Panc1 (cell line): Measurements from ENCODE around the gene ENOX1. TPM values are rescaled to one million over a fixed set of nuclear protein-coding genes. Genes with fewer than 3 reads are reported as not detected.

Experiments used
- ATAC-seq: fragments of 200-7000 bp; cut with Tn5 transposase; 2 replicates; pipeline ENCODE4 v1.9.1; 2020; ENCODE audit warnings: mild to moderate bottlenecking, moderate library complexity
- BruUV-seq: library from RNA; stranded (reverse); fragments of 400-500 nt; replicated peaks from 2 replicates; lab custom pipeline; 2021; lab: Mats Ljungman, UMichigan
- CTCF ChIA-PET: fragments of 300-600 bp; sonication (Branson Sonifier 250); formaldehyde crosslinking; loops from one replicate; lab custom pipeline; 2022; ENCODE audit warnings: antibody characterized with exemption; lab: Charles Lee
- POLR2A ChIA-PET: fragments of 300-600 bp; sonication (Branson Sonifier 250); formaldehyde crosslinking; loops from one replicate; lab custom pipeline; 2022; ENCODE audit warnings: antibody characterized with exemption; lab: Charles Lee
- DNase-seq: peaks from one replicate; pipeline ENCODE4 v3.0.0-alpha.2; 2010; ENCODE audit warnings: low read depth, low spot score
- H3K27ac ChIP-seq: 2 replicates; pipeline ENCODE4 v1.5.1; 2011; ENCODE audit warnings: mild to moderate bottlenecking, low read length, inconsistent platforms
- H3K27me3 ChIP-seq: fragments of 200-500 bp; sonication (Bioruptor generic); 2 replicates; pipeline ENCODE4 v1.6.0; 2014; ENCODE audit warnings: low read length, inconsistent platforms; ENCODE audit not compliant: control insufficient read depth, insufficient read depth
- H3K36me3 ChIP-seq: fragments of 200-500 bp; sonication (Bioruptor generic); 2 replicates; pipeline ENCODE4 v1.5.1; 2014; ENCODE audit warnings: inconsistent platforms, mild to moderate bottlenecking, low read length, moderate library complexity; ENCODE audit not compliant: control insufficient read depth, insufficient read depth
- H3K4me1 ChIP-seq: 2 replicates; pipeline ENCODE4 v1.5.1; 2011; ENCODE audit warnings: inconsistent platforms, mild to moderate bottlenecking, low read length, moderate library complexity; ENCODE audit not compliant: control insufficient read depth, insufficient read depth
- H3K4me3 ChIP-seq, 2 experiments: 2 replicates each; pipeline ENCODE4 v1.5.1; 2011 to 2012; ENCODE audit warnings: low read depth in 2 of 2, low read length in 2 of 2, mild to moderate bottlenecking in 2 of 2, inconsistent platforms in 1 of 2, moderate library complexity in 1 of 2
- H3K9me3 ChIP-seq: fragments of 200-500 bp; sonication (Bioruptor generic); 2 replicates; pipeline ENCODE4 v1.5.1; 2014; ENCODE audit warnings: low read depth, mild to moderate bottlenecking, inconsistent platforms, low read length, moderate library complexity; ENCODE audit not compliant: control insufficient read depth, insufficient read depth
- CTCF ChIP-seq: fragments of 450-650 bp; IDR thresholded peaks from 2 replicates; pipeline ENCODE4 v1.5.1; 2017; ENCODE audit warnings: mild to moderate bottlenecking
- POLR2AphosphoS5 ChIP-seq: IDR thresholded peaks from 2 replicates; pipeline ENCODE4 v1.6.1; 2012; ENCODE audit warnings: mild to moderate bottlenecking, low read depth, low read length, moderate library complexity
- REST ChIP-seq, 2 experiments: IDR thresholded peaks; 2 replicates each; pipeline ENCODE4 v1.6.1; 2011 to 2012; ENCODE audit warnings: low read depth in 2 of 2, control low read depth in 1 of 2, low read length in 1 of 2, mild to moderate bottlenecking in 1 of 2, moderate library complexity in 1 of 2; ENCODE audit not compliant: insufficient read depth in 1 of 2
- SIN3A ChIP-seq: IDR thresholded peaks from 2 replicates; pipeline ENCODE4 v1.6.1; 2012; ENCODE audit warnings: low read depth, mild to moderate bottlenecking, low read length, moderate library complexity, borderline replicate concordance; ENCODE audit not compliant: insufficient read depth
- TCF7L2 ChIP-seq: IDR thresholded peaks from 2 replicates; pipeline ENCODE4 v1.6.1; 2011; ENCODE audit warnings: mild to moderate bottlenecking, low read depth, low read length, inconsistent platforms
- in situ Hi-C: cut with HindIII; loops from 2 replicates; pipeline ENCODE4 v1.10.0; 2016; ENCODE audit warnings: low sequenced_read_pairs, low pct_unique_long_range_greater_than_20kb
- intact Hi-C: fragments of 100-400 bp; cut with micrococcal nuclease; formaldehyde crosslinking; loops from one replicate; pipeline ENCODE4 v1.10.0; 2022; ENCODE audit not compliant: unreplicated experiment
- total RNA-seq: library from RNA; stranded (reverse); gene quantifications from one replicate; pipeline ENCODE4 v1.2.1, GENCODE V29; 2021; ENCODE audit not compliant: unreplicated experiment

Gene ENOX1
- total RNA-seq, 1 experiment from 2014 or later: 0.23 TPM

- BruUV-seq: no TSS peak
- Histone ChIP-seq H3K4me3 (no peak overlapping the region), H3K27me3 (no peaks in the 10 kb centered on the region), H3K36me3 (no peaks in the 10 kb centered on the region), H3K27ac (no peak overlapping the region), H3K4me1 (no peaks in the 10 kb centered on the region), H3K9me3 (no peaks in the 10 kb centered on the region)
- intact Hi-C loops: no loop called here
- in situ Hi-C loops: no loop called here
- no peak for TF ChIP-seq SIN3A
- no peak for TF ChIP-seq POLR2AphosphoS5
- TF ChIP-seq REST (IDR thresholded peaks at IDR 0.05; ENCODE audit: insufficient read depth in 1 of 2, low read depth in 2 of 2, low read length in 1 of 2): no peak
- no peak for TF ChIP-seq CTCF
- TF ChIP-seq TCF7L2: no peak
- ATAC-seq (no peak), DNase-seq (no peak)
- ChIA-PET POLR2A (no interaction called here), CTCF (no interaction called here)
Measured at GRCh38 chr13:43822969-43823368, 36.2 kb upstream of the ENOX1 start.

DNA sequence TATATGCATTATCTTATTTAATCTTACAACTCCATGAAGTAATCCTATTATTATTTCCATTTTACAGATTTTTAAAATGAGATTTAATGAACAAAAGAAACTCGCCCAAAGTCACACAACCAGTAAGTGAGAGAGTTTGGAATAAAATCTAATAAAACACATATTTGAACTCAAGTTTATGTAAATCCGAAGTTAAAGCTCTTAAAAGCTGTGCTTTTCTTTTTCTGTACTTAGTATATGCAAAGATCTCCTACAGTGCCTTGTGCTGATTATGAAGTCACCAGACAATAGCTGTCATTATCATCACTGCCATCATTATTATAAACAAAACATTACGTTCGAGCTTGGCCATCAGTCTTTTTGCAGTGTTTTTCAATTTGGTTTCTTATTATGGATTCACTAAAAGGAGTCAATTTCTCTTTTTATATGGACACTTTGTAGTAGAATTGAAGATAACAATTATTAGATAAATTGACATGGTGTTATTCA lies 29.7 kb upstream of the ENOX1 start:
- Histone ChIP-seq H3K4me3 (no peak overlapping the region), H3K4me1 (no peaks in the 10 kb centered on the region), H3K27ac (no peak overlapping the region), H3K9me3 (no peaks in the 10 kb centered on the region), H3K36me3 (no peaks in the 10 kb centered on the region), H3K27me3 (no peaks in the 10 kb centered on the region)
- no TSS peak for BruUV-seq
- intact Hi-C loops (loop anchor here (5.0 kb wide), 1 partner anchor 1219 kb away; no protein-coding TSS in a partner anchor), in situ Hi-C loops (no loop called here)
- ChIA-PET POLR2A (no interaction called here), CTCF (no interaction called here)
- ATAC-seq: no peak
- DNase-seq: no peak
- TF ChIP-seq REST (IDR thresholded peaks at IDR 0.05; ENCODE audit: insufficient read depth in 1 of 2, low read depth in 2 of 2, low read length in 1 of 2) (no peak), TCF7L2 (no peak), CTCF (no peak), SIN3A (no peak)
